IMR-90 (cell line): ENCODE data around the gene SARDH. TPM values are rescaled to one million over a fixed set of nuclear protein-coding genes. Genes with fewer than 3 reads are reported as not detected.

Experiments
- ATAC-seq: fragments of 200-7000 bp; cut with Tn5 transposase; 2 replicates; pipeline ENCODE4 v1.9.1; 2020; ENCODE audit warnings: low read depth, mild to moderate bottlenecking, moderate library complexity
- BruUV-seq: library from RNA; stranded (reverse); fragments of 400-500 nt; replicated peaks from 2 replicates; lab custom pipeline; 2021; lab: Mats Ljungman, UMichigan
- CTCF ChIA-PET: fragments of 300-600 bp; formaldehyde crosslinking; extraction: SDS; loops from one replicate; lab custom pipeline; 2021; ENCODE audit warnings: antibody characterized with exemption; lab: Yijun Ruan, JAX
- POLR2A ChIA-PET: fragments of 300-600 bp; sonication (Branson Sonifier 250); formaldehyde crosslinking; loops from one replicate; lab custom pipeline; 2022; ENCODE audit warnings: antibody characterized with exemption; ENCODE audit not compliant: unreplicated experiment; lab: Charles Lee
- DNase-seq: peaks from one replicate; pipeline ENCODE4 v3.0.0; 2013
- H2AFZ ChIP-seq: replicated peaks from 2 replicates; pipeline ENCODE3; 2013; ENCODE audit warnings: low read length, mild to moderate bottlenecking; ENCODE audit not compliant: poor library complexity
- H2AK5ac ChIP-seq: 2 replicates; pipeline ENCODE4 v1.6.1; 2013; ENCODE audit warnings: low read depth, low read length, inconsistent platforms
- H2AK9ac ChIP-seq: replicated peaks from 2 replicates; pipeline ENCODE3; 2013; ENCODE audit warnings: mild to moderate bottlenecking, low read depth, low read length, moderate library complexity; ENCODE audit not compliant: poor library complexity
- H2BK120ac ChIP-seq: 2 replicates; pipeline ENCODE4 v1.6.1; 2013; ENCODE audit warnings: low read depth, low read length, inconsistent platforms
- H2BK15ac ChIP-seq: 3 replicates; pipeline ENCODE4 v1.6.1; 2013; ENCODE audit warnings: low read depth, low read length, inconsistent platforms
- H2BK20ac ChIP-seq: 2 replicates; pipeline ENCODE4 v1.6.1; 2013; ENCODE audit warnings: low read depth, mild to moderate bottlenecking, inconsistent platforms, low read length, moderate library complexity
- H2BK5ac ChIP-seq: 2 replicates; pipeline ENCODE4 v1.6.1; 2013; ENCODE audit warnings: mild to moderate bottlenecking, low read depth, low read length, inconsistent platforms; ENCODE audit not compliant: poor library complexity, severe bottlenecking
- H3K14ac ChIP-seq: replicated peaks from 2 replicates; pipeline ENCODE4 v1.6.1; 2013; ENCODE audit warnings: low read depth, low read length, inconsistent platforms
- H3K18ac ChIP-seq: 2 replicates; pipeline ENCODE4 v1.6.1; 2013; ENCODE audit warnings: low read depth, low read length, control low read depth
- H3K23ac ChIP-seq: 2 replicates; pipeline ENCODE4 v1.6.1; 2013; ENCODE audit warnings: low read depth, low read length, inconsistent platforms
- H3K27ac ChIP-seq: 2 replicates; pipeline ENCODE4 v1.5.1; 2013; ENCODE audit warnings: mild to moderate bottlenecking, control low read depth, low read length; ENCODE audit not compliant: insufficient read depth
- H3K27me3 ChIP-seq: 2 replicates; pipeline ENCODE4 v1.6.1; 2013; ENCODE audit warnings: low read length; ENCODE audit not compliant: control insufficient read depth, insufficient read depth
- H3K36me3 ChIP-seq: 2 replicates; pipeline ENCODE4 v1.6.1; 2013; ENCODE audit warnings: low read length, mixed read lengths; ENCODE audit not compliant: control insufficient read depth, insufficient read depth
- H3K4ac ChIP-seq: 2 replicates; pipeline ENCODE4 v1.6.1; 2013; ENCODE audit warnings: low read depth, low read length, inconsistent platforms
- H3K4me1 ChIP-seq: 2 replicates; pipeline ENCODE4 v1.6.1; 2013; ENCODE audit warnings: low read length, mixed read lengths; ENCODE audit not compliant: control insufficient read depth, insufficient read depth
- H3K4me2 ChIP-seq: 2 replicates; pipeline ENCODE4 v1.6.1; 2013; ENCODE audit warnings: low read depth, mild to moderate bottlenecking, control low read depth, low read length, moderate library complexity
- H3K4me3 ChIP-seq: 2 replicates; pipeline ENCODE4 v1.5.1; 2013; ENCODE audit warnings: low read depth, mild to moderate bottlenecking, control low read depth, low read length, moderate library complexity; ENCODE audit not compliant: insufficient read depth
- H3K56ac ChIP-seq: 2 replicates; pipeline ENCODE4 v1.6.1; 2013; ENCODE audit warnings: low read length, inconsistent platforms; ENCODE audit not compliant: insufficient read depth; ENCODE audit errors: extremely low read depth
- H3K79me1 ChIP-seq, 2 experiments: 2 replicates each; pipeline ENCODE4 v1.6.1; 2013; ENCODE audit warnings: low read length in 2 of 2, inconsistent platforms in 1 of 2, low read depth in 1 of 2
- H3K9ac ChIP-seq: 2 replicates; pipeline ENCODE4 v1.6.1; 2013; ENCODE audit warnings: low read depth, low read length, control low read depth
- H3K9me1 ChIP-seq: 2 replicates; pipeline ENCODE4 v1.6.1; 2013; ENCODE audit warnings: low read length, inconsistent platforms; ENCODE audit not compliant: insufficient read depth
- H3K9me3 ChIP-seq: 2 replicates; pipeline ENCODE4 v1.6.1; 2013; ENCODE audit warnings: low read length; ENCODE audit not compliant: control insufficient read depth, insufficient read depth
- H4K20me1 ChIP-seq: 2 replicates; pipeline ENCODE4 v1.6.1; 2013; ENCODE audit warnings: low read length, inconsistent platforms; ENCODE audit not compliant: insufficient read depth
- H4K5ac ChIP-seq: 2 replicates; pipeline ENCODE4 v1.6.1; 2013; ENCODE audit warnings: mild to moderate bottlenecking, low read depth, low read length, control low read depth
- H4K8ac ChIP-seq, 2 experiments: 2 replicates each; pipeline ENCODE4 v1.6.1; 2013; ENCODE audit warnings: low read depth in 2 of 2, low read length in 2 of 2, control low read depth in 1 of 2, inconsistent platforms in 1 of 2
- H4K91ac ChIP-seq: 2 replicates; pipeline ENCODE4 v1.6.1; 2013; ENCODE audit warnings: low read depth, low read length, inconsistent platforms; ENCODE audit not compliant: insufficient read depth
- BHLHE40 ChIP-seq: fragments of 150-350 bp; IDR thresholded peaks from 2 replicates; pipeline ENCODE4 v1.6.1; 2016; ENCODE audit warnings: mild to moderate bottlenecking, low read depth, low read length
- CHD1 ChIP-seq: IDR thresholded peaks from 2 replicates; pipeline ENCODE4 v1.6.1; 2012; ENCODE audit warnings: low read depth, low read length, improper control_type of control experiment
- FOS ChIP-seq: fragments of 150-350 bp; IDR thresholded peaks from 2 replicates; pipeline ENCODE4 v1.6.1; 2016; ENCODE audit warnings: low read depth, low read length
- MAFK ChIP-seq: IDR thresholded peaks from 2 replicates; pipeline ENCODE4 v1.6.1; 2012; ENCODE audit warnings: low read depth, low read length, improper control_type of control experiment
- MXI1 ChIP-seq: IDR thresholded peaks from 2 replicates; pipeline ENCODE4 v1.6.1; 2012; ENCODE audit warnings: low read depth, mild to moderate bottlenecking, low read length, moderate library complexity, borderline replicate concordance
- POLR2A ChIP-seq: IDR thresholded peaks from 2 replicates; pipeline ENCODE4 v1.6.1; 2012; ENCODE audit warnings: mild to moderate bottlenecking, low read depth, low read length
- RAD21 ChIP-seq: IDR thresholded peaks from 2 replicates; pipeline ENCODE4 v1.6.1; 2012; ENCODE audit warnings: low read length, improper control_type of control experiment
- WGBS, 2 experiments: methylation state at CpG; one replicate each; pipeline versions ENCODE4 v1.1.5 to v1.1.7; 2013; ENCODE audit warnings: missing lambda C conversion rate in 2 of 2; ENCODE audit not compliant: insufficient read length in 1 of 2; ENCODE audit errors: extremely low coverage in 2 of 2; 5-methylcytosine and 5-hydroxymethylcytosine counted together
- dilution Hi-C: fragments of 300-500 bp; cut with HindIII; formaldehyde crosslinking; loops from one replicate; pipeline ENCODE4 v1.14.3; 2018; ENCODE audit warnings: low sequenced_read_pairs; ENCODE audit not compliant: unreplicated experiment
- in situ Hi-C: fragments of 300-500 bp; cut with MboI; formaldehyde crosslinking; loops from 3 replicates; pipeline ENCODE4 v1.14.3; 2019; ENCODE audit warnings: low sequenced_read_pairs, inconsistent platforms, mixed read lengths
- intact Hi-C: fragments of 100-400 bp; cut with micrococcal nuclease; formaldehyde crosslinking; loops from 2 replicates; pipeline ENCODE4 v1.10.0; 2022
- polyA plus RNA-seq, 3 experiments: library from polyadenylated mRNA; depleted of rRNA; stranded (reverse); fragments of >200 nt; gene quantifications; 2 replicates each; pipeline ENCODE4 v1.2.3, GENCODE V29; 2012; ENCODE audit warnings: low replicate concordance in 1 of 3
- total RNA-seq: library from RNA; depleted of rRNA; stranded (reverse); fragments of >200 nt; gene quantifications from 2 replicates; pipeline ENCODE4 v1.2.3, GENCODE V29; 2012

The SARDH gene
- total and polyA plus RNA-seq, 2 of the 4 experiments (the other 2 are of a cell fraction): 5.0 to 7.5 TPM

DNA sequence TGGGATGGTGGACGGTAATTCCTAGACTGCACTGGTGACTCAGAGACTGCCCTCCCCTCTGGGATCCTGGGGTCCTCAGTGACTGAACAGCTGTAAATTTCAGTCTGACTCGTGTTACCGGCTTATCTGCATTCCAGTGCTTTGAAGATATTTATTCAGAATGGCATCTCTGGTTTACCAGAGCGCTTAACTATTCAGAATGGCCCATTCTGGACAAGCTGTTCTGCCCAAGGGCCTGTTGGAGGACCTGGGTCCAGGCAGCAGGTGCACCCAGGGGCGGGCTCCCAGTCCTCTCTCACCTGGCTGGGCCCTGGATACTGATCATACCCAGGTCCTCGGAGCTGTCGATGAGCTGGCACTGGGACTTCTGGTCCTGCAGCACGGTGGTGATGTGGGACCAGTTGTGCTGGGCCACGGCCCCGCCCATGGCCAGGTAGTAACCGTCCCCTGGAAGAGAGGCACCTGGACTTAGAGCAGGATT lies 48.0 kb downstream of the SARDH start:
- POLR2A ChIA-PET: no interaction called here

More for the DNA sequence above, 48.0 kb downstream of the SARDH start:
- H4K20me1 ChIP-seq: no peaks in the 10 kb centered on the region
- no peak overlapping the region for H3K4ac ChIP-seq
- no peak overlapping the region for H3K18ac ChIP-seq
- no peak overlapping the region for H2BK20ac ChIP-seq
- no peaks in the 10 kb centered on the region for H3K36me3 ChIP-seq
- dilution Hi-C loops (no loop called here), in situ Hi-C loops (no loop called here), intact Hi-C loops (no loop called here)
- DNase-seq (peak; percentile 16), ATAC-seq (no peak; the same call in 1 of the 2 replicates)
- CTCF ChIA-PET: no interaction called here
- H4K5ac ChIP-seq: no peak overlapping the region
- no peaks in the 10 kb centered on the region for H3K9me3 ChIP-seq
- BruUV-seq: no TSS peak
- no peak overlapping the region for H2BK5ac ChIP-seq
- H2AK9ac ChIP-seq: no peak overlapping the region
- 74% methylated on average over 10 of the region's 11 CpGs; no CpG with 5 or more reads in 1 of the 2 experiments for WGBS, 2 experiments
- no peaks in the 10 kb centered on the region for H3K79me1 ChIP-seq
- no peaks in the 10 kb centered on the region for H3K4me1 ChIP-seq
- no peak overlapping the region for H2BK15ac ChIP-seq
- no peak overlapping the region for H2AK5ac ChIP-seq
- no peak overlapping the region for H2BK120ac ChIP-seq
- H3K23ac ChIP-seq: no peak overlapping the region
- no peak overlapping the region for H4K8ac ChIP-seq
- no peaks in the 10 kb centered on the region for H3K27me3 ChIP-seq
- no peak overlapping the region for H3K4me2 ChIP-seq
- H4K91ac ChIP-seq: no peak overlapping the region
- no peak overlapping the region for H3K4me3 ChIP-seq
- H3K27ac ChIP-seq: no peak overlapping the region
- no peak overlapping the region for H3K56ac ChIP-seq
- no peak for TF ChIP-seq RAD21
- TF ChIP-seq BHLHE40: no peak
- TF ChIP-seq FOS: no peak
- TF ChIP-seq POLR2A: no peak
- no peak for TF ChIP-seq MAFK
- no peak for TF ChIP-seq CHD1
- no peak for TF ChIP-seq MXI1
- no peak overlapping the region for H2AFZ ChIP-seq
- H3K9me1 ChIP-seq: no peaks in the 10 kb centered on the region
- H3K14ac ChIP-seq: no peak overlapping the region
- no peak overlapping the region for H3K9ac ChIP-seq
